Activated CD8-positive, alpha-beta T cell treated with anti-CD3 and anti-CD28 coated beads, Interleukin-2, amount 10 ng/mL, durations not matched to agents 7 days and 5 days (primary cell): ENCODE measurements around the gene MYO5B. TPM values are rescaled to one million over a fixed set of nuclear protein-coding genes. Genes with fewer than 3 reads are reported as not detected.

Source experiments
- ATAC-seq: fragments of 150-1000 bp; cut with Tn5 transposase; one replicate; pipeline ENCODE4 v1.10.0; 2021; ENCODE audit warnings: moderate library complexity
- CTCF ChIA-PET: fragments of 350-600 bp; sonication (Branson Sonifier 250); formaldehyde crosslinking; loops from one replicate; lab custom pipeline; 2021; ENCODE audit warnings: antibody characterized with exemption; lab: Charles Lee
- POLR2A ChIA-PET: fragments of 350-600 bp; sonication (Branson Sonifier 250); formaldehyde crosslinking; loops from one replicate; lab custom pipeline; 2021; ENCODE audit warnings: antibody characterized with exemption; lab: Charles Lee
- DNase-seq: peaks from one replicate; pipeline ENCODE4 v3.0.0-alpha.2; 2020
- H3K27ac Mint-ChIP-seq: one replicate; pipeline ENCODE4 v1.8.0; 2021; ENCODE audit warnings: mild to moderate bottlenecking, mixed read lengths
- H3K27me3 Mint-ChIP-seq: one replicate; pipeline ENCODE4 v1.8.0; 2021; ENCODE audit warnings: low read depth, mixed read lengths
- H3K36me3 Mint-ChIP-seq: one replicate; pipeline ENCODE4 v1.8.0; 2021; ENCODE audit warnings: low read depth, mixed read lengths
- H3K4me1 Mint-ChIP-seq: one replicate; pipeline ENCODE4 v1.8.0; 2021; ENCODE audit warnings: low read depth, mixed read lengths
- H3K4me3 Mint-ChIP-seq: one replicate; pipeline ENCODE4 v1.8.0; 2021; ENCODE audit warnings: mild to moderate bottlenecking, mixed read lengths
- H3K9me3 Mint-ChIP-seq: one replicate; pipeline ENCODE4 v1.8.0; 2022; ENCODE audit warnings: mixed read lengths; ENCODE audit not compliant: insufficient read depth
- total RNA-seq, 2 experiments: library from RNA; stranded (reverse); gene quantifications; one replicate each; pipeline ENCODE4 v1.2.3, GENCODE V29; 2021

MYO5B gene
- total RNA-seq, 2 experiments from 2014 or later: not detected

- H3K4me3 Mint-ChIP-seq: no peak overlapping the region
- H3K9me3 Mint-ChIP-seq: no peaks in the 10 kb centered on the region
- DNase-seq (no peak), ATAC-seq (no peak)
- peaks cover 30% of the 10 kb centered on the region for H3K27me3 Mint-ChIP-seq
- H3K27ac Mint-ChIP-seq: no peak overlapping the region
- no peaks in the 10 kb centered on the region for H3K4me1 Mint-ChIP-seq
- no peaks in the 10 kb centered on the region for H3K36me3 Mint-ChIP-seq
- CTCF ChIA-PET: no interaction called here
- POLR2A ChIA-PET: no interaction called here
Observed at GRCh38 chr18:50024466-50024865, 170.5 kb downstream of the MYO5B start.

GRCh38 chr18:50022985-50023384 lies 172.0 kb downstream of the MYO5B start:
- ChIA-PET POLR2A (no interaction called here), CTCF (no interaction called here)
- no peaks in the 10 kb centered on the region for H3K4me1 Mint-ChIP-seq
- DNase-seq (no peak), ATAC-seq (no peak)
- H3K27ac Mint-ChIP-seq: no peak overlapping the region
- H3K9me3 Mint-ChIP-seq: no peaks in the 10 kb centered on the region
- H3K4me3 Mint-ChIP-seq: no peak overlapping the region
- H3K27me3 Mint-ChIP-seq: peaks cover 30% of the 10 kb centered on the region
- H3K36me3 Mint-ChIP-seq: no peaks in the 10 kb centered on the region

- peaks cover 3% of the 10 kb centered on the region for H3K4me1 Mint-ChIP-seq
- POLR2A ChIA-PET: no interaction called here
Observed at GRCh38 chr18:50014606-50015005, 180.3 kb downstream of the MYO5B start.

GRCh38 chr18:50013363-50014138 lies 181.4 kb downstream of the MYO5B start:
- Mint-ChIP-seq H3K4me3 (no peak overlapping the region), H3K36me3 (no peaks in the 10 kb centered on the region), H3K27me3 (peaks cover 21% of the 10 kb centered on the region), H3K9me3 (no peaks in the 10 kb centered on the region), H3K27ac (no peak overlapping the region), H3K4me1 (peaks cover 3% of the 10 kb centered on the region)
- CTCF ChIA-PET: no interaction called here
- ATAC-seq (no peak), DNase-seq (no peak)
- POLR2A ChIA-PET: no interaction called here

More at GRCh38 chr18:50014606-50015005, 180.3 kb downstream of the MYO5B start:
- H3K27me3 Mint-ChIP-seq: peaks cover 27% of the 10 kb centered on the region
- no peaks in the 10 kb centered on the region for H3K9me3 Mint-ChIP-seq
- no peak overlapping the region for H3K4me3 Mint-ChIP-seq
- no peak overlapping the region for H3K27ac Mint-ChIP-seq
- ATAC-seq (no peak), DNase-seq (no peak)
- H3K36me3 Mint-ChIP-seq: no peaks in the 10 kb centered on the region
- CTCF ChIA-PET: no interaction called here

GRCh38 chr18:50011813-50012435 lies 183.0 kb downstream of the MYO5B start:
- ChIA-PET CTCF (interaction anchor here (0.7 kb wide), 1 partner anchor 345 kb away, joined by 3 read pairs; no protein-coding TSS in a partner anchor), POLR2A (no interaction called here)
- H3K27ac Mint-ChIP-seq: no peak overlapping the region
- no peaks in the 10 kb centered on the region for H3K36me3 Mint-ChIP-seq
- DNase-seq (no peak), ATAC-seq (no peak)
- peaks cover 26% of the 10 kb centered on the region for H3K27me3 Mint-ChIP-seq
- no peaks in the 10 kb centered on the region for H3K9me3 Mint-ChIP-seq
- peaks cover 3% of the 10 kb centered on the region for H3K4me1 Mint-ChIP-seq
- H3K4me3 Mint-ChIP-seq: no peak overlapping the region

GRCh38 chr18:50009773-50010335 lies 185.1 kb downstream of the MYO5B start:
- POLR2A ChIA-PET: no interaction called here
- peak; percentile 96 for ATAC-seq
- peaks cover 20% of the 10 kb centered on the region for H3K27me3 Mint-ChIP-seq
- no peaks in the 10 kb centered on the region for H3K36me3 Mint-ChIP-seq
- peak; percentile 64 for DNase-seq
- peaks cover 3% of the 10 kb centered on the region for H3K4me1 Mint-ChIP-seq
- H3K27ac Mint-ChIP-seq: no peak overlapping the region
- no peak overlapping the region for H3K4me3 Mint-ChIP-seq
- no peaks in the 10 kb centered on the region for H3K9me3 Mint-ChIP-seq
- CTCF ChIA-PET: interaction anchor here (1.1 kb wide), 1 partner anchor 12 kb away, joined by 4 read pairs; no protein-coding TSS in a partner anchor

- H3K4me1 Mint-ChIP-seq: peaks cover 3% of the 10 kb centered on the region
- H3K36me3 Mint-ChIP-seq: no peaks in the 10 kb centered on the region
- DNase-seq (no peak), ATAC-seq (no peak)
- ChIA-PET CTCF (no interaction called here), POLR2A (no interaction called here)
- H3K9me3 Mint-ChIP-seq: no peaks in the 10 kb centered on the region
- H3K27me3 Mint-ChIP-seq: peaks cover 21% of the 10 kb centered on the region
- H3K4me3 Mint-ChIP-seq: no peak overlapping the region
- no peak overlapping the region for H3K27ac Mint-ChIP-seq
Observed at GRCh38 chr18:50008306-50008705, 186.6 kb downstream of the MYO5B start.

- ChIA-PET CTCF (interaction anchor here (0.8 to 1.2 kb wide), 2 partner anchors 196 to 351 kb away, joined by 3 read pairs; no protein-coding TSS in a partner anchor), POLR2A (no interaction called here)
- no peak for ATAC-seq
- Mint-ChIP-seq H3K4me1 (peaks cover 3% of the 10 kb centered on the region), H3K27me3 (peaks cover 19% of the 10 kb centered on the region), H3K9me3 (no peaks in the 10 kb centered on the region), H3K4me3 (no peak overlapping the region), H3K36me3 (no peaks in the 10 kb centered on the region), H3K27ac (no peak overlapping the region)
- DNase-seq: no peak
Observed at GRCh38 chr18:50006470-50007046, 188.4 kb downstream of the MYO5B start.

GRCh38 chr18:50004013-50004412 lies 190.9 kb downstream of the MYO5B start:
- POLR2A ChIA-PET: no interaction called here
- Mint-ChIP-seq H3K4me1 (no peaks in the 10 kb centered on the region), H3K36me3 (no peaks in the 10 kb centered on the region), H3K27me3 (peaks cover 21% of the 10 kb centered on the region), H3K27ac (no peak overlapping the region), H3K4me3 (no peak overlapping the region), H3K9me3 (no peaks in the 10 kb centered on the region)
- CTCF ChIA-PET: interaction anchor here (1.1 kb wide), 1 partner anchor 353 kb away, joined by 4 read pairs; no protein-coding TSS in a partner anchor
- DNase-seq (no peak), ATAC-seq (no peak)

GRCh38 chr18:50002781-50003180 lies 192.2 kb downstream of the MYO5B start:
- CTCF ChIA-PET: interaction anchor here (1.5 kb wide), 1 partner anchor 354 kb away, joined by 5 read pairs; no protein-coding TSS in a partner anchor
- Mint-ChIP-seq H3K4me1 (no peaks in the 10 kb centered on the region), H3K36me3 (no peaks in the 10 kb centered on the region), H3K9me3 (no peaks in the 10 kb centered on the region), H3K4me3 (no peak overlapping the region), H3K27ac (no peak overlapping the region), H3K27me3 (peaks cover 23% of the 10 kb centered on the region)
- ATAC-seq (no peak), DNase-seq (no peak)
- POLR2A ChIA-PET: no interaction called here

- no peaks in the 10 kb centered on the region for H3K4me1 Mint-ChIP-seq
- DNase-seq: no peak
- H3K9me3 Mint-ChIP-seq: no peaks in the 10 kb centered on the region
- POLR2A ChIA-PET: no interaction called here
- no peak overlapping the region for H3K4me3 Mint-ChIP-seq
- H3K27ac Mint-ChIP-seq: no peak overlapping the region
- CTCF ChIA-PET: no interaction called here
- peaks cover 16% of the 10 kb centered on the region for H3K27me3 Mint-ChIP-seq
- no peak for ATAC-seq
- no peaks in the 10 kb centered on the region for H3K36me3 Mint-ChIP-seq
Observed at GRCh38 chr18:50000227-50000626, 194.7 kb downstream of the MYO5B start.

GRCh38 chr18:49999128-49999527 lies 195.8 kb downstream of the MYO5B start:
- peaks cover 15% of the 10 kb centered on the region for H3K27me3 Mint-ChIP-seq
- no peaks in the 10 kb centered on the region for H3K36me3 Mint-ChIP-seq
- H3K4me3 Mint-ChIP-seq: no peak overlapping the region
- H3K4me1 Mint-ChIP-seq: no peaks in the 10 kb centered on the region
- ATAC-seq (no peak), DNase-seq (no peak)
- CTCF ChIA-PET: no interaction called here
- H3K27ac Mint-ChIP-seq: no peak overlapping the region
- no peaks in the 10 kb centered on the region for H3K9me3 Mint-ChIP-seq
- POLR2A ChIA-PET: no interaction called here
